Epithelial cell of esophagus (primary cell): Measurements from ENCODE around the gene SPG21.

ENCODE experiments used
- DNase-seq: peaks from one replicate; pipeline ENCODE4 v3.0.0; 2010; ENCODE audit warnings: low read depth
- H3K4me3 ChIP-seq: 2 replicates; pipeline ENCODE4 v1.5.1; 2011; ENCODE audit warnings: mild to moderate bottlenecking, low read length, control low read depth
- CTCF ChIP-seq: IDR thresholded peaks from 2 replicates; pipeline ENCODE4 v1.5.1; 2011; ENCODE audit warnings: low read depth, mild to moderate bottlenecking, low read length, control low read depth, inconsistent platforms; ENCODE audit not compliant: insufficient read depth; ENCODE audit errors: missing control alignments

SPG21 gene, protein sequence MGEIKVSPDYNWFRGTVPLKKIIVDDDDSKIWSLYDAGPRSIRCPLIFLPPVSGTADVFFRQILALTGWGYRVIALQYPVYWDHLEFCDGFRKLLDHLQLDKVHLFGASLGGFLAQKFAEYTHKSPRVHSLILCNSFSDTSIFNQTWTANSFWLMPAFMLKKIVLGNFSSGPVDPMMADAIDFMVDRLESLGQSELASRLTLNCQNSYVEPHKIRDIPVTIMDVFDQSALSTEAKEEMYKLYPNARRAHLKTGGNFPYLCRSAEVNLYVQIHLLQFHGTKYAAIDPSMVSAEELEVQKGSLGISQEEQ

DNA sequence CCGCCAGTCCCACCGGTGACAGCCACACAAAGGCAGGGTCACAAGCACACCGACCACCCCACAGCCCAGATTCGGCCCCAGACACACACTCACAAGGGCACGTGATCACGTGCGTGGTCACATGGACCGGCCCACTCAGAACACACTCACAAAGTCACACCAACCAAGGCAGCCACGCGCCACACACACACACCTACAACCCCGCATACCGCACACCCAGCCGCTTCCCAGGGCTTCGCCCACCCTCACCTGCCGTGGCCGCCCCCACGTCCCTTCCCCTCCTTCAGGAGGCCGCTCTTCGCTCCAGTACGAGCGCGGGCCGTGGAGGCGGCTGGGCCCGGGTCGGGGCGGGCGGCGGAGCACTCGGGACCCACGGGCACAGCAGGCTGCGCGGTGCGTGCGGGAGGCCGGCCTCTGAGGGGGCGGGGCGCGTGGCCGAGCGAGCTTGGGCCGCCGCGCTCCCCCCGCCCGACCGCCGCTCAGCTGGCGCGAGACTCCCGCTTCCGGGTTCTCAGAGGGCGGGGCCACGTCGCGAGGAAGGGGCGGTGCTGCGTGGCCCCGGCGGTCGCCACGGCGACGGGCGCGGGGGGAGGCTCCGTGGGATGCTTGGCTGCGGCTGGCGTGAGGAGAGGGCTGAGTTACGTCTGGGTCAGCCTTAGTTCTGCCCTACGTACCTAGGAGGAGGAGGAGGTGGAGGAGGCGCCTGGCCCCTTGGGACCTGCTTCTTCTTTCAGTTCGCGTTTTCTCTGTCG, at the start of gene SPG21:
SPG21 (minus strand) TSS at position 499 of the 752 bp plus-strand sequence. CDS start 6,345 bp downstream, outside the sequence.
- peak; percentile 90 for DNase-seq
- H3K4me3 ChIP-seq = peak within 1 kb of the TSS; percentile 90
- TF ChIP-seq CTCF = no peak

GRCh38 chr15:65038836-65039235, 49.1 kb upstream of the SPG21 start:
- no peak overlapping the region for H3K4me3 ChIP-seq
- no peak for TF ChIP-seq CTCF
- DNase-seq = no peak

- no peak for TF ChIP-seq CTCF
- DNase-seq = no peak
- no peak overlapping the region for H3K4me3 ChIP-seq
Observed at GRCh38 chr15:65038428-65038827, 48.7 kb upstream of the SPG21 start.

DNA sequence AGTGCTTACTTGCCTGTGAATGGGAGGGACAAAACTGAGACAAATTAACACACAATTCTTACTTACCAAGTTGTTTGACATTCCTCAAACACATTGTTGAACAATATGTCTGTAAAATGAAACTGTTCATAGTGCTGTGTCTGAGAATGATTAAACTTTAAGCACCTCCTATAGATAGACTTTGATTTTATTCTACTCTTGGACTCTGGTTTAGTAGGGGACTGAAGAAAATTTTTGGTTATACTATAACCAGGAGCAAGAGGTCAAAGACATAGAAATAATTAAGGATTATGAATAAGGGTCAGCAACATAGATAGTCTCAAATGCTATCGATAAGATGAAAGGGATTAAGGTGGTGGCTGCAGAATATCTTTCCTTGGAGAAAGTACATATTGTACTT, 47.6 kb upstream of the SPG21 start:
- no peak for DNase-seq

GRCh38 chr15:65034719-65035118, 45.0 kb upstream of the SPG21 start:
- no peak for TF ChIP-seq CTCF
- no peak for DNase-seq
- no peak overlapping the region for H3K4me3 ChIP-seq

More for the DNA sequence above, 47.6 kb upstream of the SPG21 start:
- H3K4me3 ChIP-seq = no peak overlapping the region
- TF ChIP-seq CTCF = no peak

DNA sequence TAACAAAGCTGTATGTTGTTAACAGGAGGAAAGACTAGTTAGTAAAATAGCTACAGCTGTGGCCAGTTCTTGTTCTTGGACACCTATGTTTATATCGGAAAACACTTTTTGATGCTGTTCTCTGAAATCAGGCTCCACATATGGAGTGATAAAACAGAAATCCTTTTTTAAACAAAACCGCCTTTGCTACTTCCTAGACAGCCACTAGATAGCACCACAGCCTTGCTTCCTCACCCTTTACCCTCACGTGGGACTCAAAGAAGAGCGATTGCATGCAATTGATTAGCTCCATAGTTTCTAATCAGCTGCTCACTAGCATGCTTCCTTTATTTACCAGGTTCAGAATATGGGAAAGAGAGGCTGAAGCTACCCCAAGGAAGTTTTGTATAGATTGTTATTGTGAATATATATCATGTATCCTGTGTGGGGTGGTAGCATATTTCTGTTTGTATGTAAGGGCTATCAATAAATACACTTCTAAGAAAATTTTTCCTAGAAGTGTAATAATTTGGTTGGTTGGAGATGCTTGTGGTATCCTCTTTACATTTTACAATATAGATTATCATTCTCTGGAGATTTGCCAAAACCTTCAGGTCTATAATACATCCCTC, 44.0 kb upstream of the SPG21 start:
- peak; percentile 76 for TF ChIP-seq CTCF
- no peak overlapping the region for H3K4me3 ChIP-seq
- DNase-seq = peak; percentile 63
